DOHH2 (cell line): ENCODE measurements around the gene LIMK2.

ENCODE experiments used
- EZH2phosphoT487 ChIP-seq: fragments of 200-600 bp; sonication (generic); IDR thresholded peaks from 2 replicates; pipeline ENCODE4 v1.6.1; 2017; ENCODE audit warnings: borderline replicate concordance, mild to moderate bottlenecking, antibody characterized with exemption, low read length, moderate library complexity, mixed read lengths
- TF ChIP-seq, protein P1 (sequence below): fragments of 200-600 bp; sonication (generic); IDR thresholded peaks from one replicate; pipeline ENCODE4 v1.5.1; 2014; ENCODE audit warnings: antibody characterized with exemption, mild to moderate bottlenecking, low read depth, low read length; ENCODE audit not compliant: poor library complexity, severe bottlenecking

DNA sequence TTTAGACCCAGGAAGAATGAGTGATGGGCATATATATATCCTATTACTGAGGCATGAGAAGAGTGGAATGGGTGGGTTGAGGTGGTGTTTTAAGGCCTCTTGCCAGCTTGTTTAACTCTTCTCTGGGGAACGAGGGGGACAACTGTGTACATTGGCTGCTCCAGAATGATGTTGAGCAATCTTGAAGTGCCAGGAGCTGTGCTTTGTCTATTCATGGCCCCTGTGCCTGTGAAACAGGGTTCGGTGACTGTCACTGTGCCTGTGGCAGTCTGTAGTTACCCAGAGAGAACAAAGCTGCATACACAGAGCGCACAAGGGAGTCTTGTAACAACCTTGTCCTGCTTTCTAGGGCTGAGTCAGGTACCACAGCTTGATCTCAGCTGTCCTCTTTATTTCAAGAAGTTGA lies 11.7 kb downstream of the LIMK2 start:
- TF ChIP-seq, protein P1, sequence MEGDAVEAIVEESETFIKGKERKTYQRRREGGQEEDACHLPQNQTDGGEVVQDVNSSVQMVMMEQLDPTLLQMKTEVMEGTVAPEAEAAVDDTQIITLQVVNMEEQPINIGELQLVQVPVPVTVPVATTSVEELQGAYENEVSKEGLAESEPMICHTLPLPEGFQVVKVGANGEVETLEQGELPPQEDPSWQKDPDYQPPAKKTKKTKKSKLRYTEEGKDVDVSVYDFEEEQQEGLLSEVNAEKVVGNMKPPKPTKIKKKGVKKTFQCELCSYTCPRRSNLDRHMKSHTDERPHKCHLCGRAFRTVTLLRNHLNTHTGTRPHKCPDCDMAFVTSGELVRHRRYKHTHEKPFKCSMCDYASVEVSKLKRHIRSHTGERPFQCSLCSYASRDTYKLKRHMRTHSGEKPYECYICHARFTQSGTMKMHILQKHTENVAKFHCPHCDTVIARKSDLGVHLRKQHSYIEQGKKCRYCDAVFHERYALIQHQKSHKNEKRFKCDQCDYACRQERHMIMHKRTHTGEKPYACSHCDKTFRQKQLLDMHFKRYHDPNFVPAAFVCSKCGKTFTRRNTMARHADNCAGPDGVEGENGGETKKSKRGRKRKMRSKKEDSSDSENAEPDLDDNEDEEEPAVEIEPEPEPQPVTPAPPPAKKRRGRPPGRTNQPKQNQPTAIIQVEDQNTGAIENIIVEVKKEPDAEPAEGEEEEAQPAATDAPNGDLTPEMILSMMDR = no peak
- TF ChIP-seq EZH2phosphoT487 = no peak
